GM11168 (cell line): ENCODE results near the gene ZNF592.
"Not testable (repeated sequence)": the region's sequence is repeated elsewhere in the genome, so short reads cannot be mapped to it uniquely, and the experiment has no call there.

Source experiments
- in situ Hi-C: fragments of 300-500 bp; cut with MboI; formaldehyde crosslinking; loops from one replicate; pipeline ENCODE4 v1.12.0; 2022; ENCODE audit warnings: low sequenced_read_pairs; ENCODE audit not compliant: unreplicated experiment

The ZNF592 gene, protein sequence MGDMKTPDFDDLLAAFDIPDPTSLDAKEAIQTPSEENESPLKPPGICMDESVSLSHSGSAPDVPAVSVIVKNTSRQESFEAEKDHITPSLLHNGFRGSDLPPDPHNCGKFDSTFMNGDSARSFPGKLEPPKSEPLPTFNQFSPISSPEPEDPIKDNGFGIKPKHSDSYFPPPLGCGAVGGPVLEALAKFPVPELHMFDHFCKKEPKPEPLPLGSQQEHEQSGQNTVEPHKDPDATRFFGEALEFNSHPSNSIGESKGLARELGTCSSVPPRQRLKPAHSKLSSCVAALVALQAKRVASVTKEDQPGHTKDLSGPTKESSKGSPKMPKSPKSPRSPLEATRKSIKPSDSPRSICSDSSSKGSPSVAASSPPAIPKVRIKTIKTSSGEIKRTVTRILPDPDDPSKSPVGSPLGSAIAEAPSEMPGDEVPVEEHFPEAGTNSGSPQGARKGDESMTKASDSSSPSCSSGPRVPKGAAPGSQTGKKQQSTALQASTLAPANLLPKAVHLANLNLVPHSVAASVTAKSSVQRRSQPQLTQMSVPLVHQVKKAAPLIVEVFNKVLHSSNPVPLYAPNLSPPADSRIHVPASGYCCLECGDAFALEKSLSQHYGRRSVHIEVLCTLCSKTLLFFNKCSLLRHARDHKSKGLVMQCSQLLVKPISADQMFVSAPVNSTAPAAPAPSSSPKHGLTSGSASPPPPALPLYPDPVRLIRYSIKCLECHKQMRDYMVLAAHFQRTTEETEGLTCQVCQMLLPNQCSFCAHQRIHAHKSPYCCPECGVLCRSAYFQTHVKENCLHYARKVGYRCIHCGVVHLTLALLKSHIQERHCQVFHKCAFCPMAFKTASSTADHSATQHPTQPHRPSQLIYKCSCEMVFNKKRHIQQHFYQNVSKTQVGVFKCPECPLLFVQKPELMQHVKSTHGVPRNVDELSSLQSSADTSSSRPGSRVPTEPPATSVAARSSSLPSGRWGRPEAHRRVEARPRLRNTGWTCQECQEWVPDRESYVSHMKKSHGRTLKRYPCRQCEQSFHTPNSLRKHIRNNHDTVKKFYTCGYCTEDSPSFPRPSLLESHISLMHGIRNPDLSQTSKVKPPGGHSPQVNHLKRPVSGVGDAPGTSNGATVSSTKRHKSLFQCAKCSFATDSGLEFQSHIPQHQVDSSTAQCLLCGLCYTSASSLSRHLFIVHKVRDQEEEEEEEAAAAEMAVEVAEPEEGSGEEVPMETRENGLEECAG (N-terminal part only)

DNA sequence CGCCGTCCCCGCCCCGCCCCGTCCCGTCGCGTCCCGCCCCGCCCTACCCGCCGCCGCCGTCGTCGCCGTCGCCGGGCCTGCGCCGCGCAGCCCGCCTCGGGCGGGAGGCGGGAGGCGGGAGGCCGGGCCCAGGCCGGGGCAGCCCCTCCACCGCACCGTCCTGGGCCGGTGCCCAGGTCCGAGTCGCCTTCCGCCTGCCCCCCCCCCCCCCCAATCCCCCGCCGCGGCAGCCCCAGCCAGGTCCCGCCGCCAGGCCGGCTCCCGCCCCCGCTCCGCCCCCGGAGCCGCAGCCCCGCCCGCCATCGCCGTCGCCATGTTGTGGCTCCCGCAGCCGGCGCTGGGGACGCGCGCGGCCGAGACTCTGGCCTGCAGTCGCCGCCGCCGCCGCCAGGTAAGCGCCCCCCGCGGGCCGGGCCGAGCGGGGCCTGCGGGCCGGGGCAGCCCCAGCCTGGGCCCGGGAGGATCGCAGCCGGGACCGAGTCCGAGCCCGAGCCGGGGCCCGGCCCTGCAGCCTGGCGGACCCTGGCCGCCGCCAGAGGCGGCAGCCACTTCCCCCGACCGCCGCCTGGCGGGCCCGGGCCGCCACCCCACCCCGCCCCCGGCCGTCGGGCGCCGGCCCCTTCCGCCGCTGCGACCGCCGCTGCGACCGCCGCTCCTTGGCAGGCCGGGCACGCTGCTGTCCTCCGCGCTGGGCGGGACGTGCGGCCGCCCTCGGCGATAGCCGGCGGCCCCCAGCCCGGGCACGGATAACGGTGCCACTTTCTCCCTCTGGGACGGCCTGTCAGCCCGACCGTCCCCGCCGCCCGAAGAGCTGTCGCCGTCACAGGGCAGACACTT is at the start of gene ZNF592:
ZNF592 (plus strand) TSS at position 319 of the 837 bp plus-strand sequence. CDS start 34,084 bp downstream, outside the sequence.
- in situ Hi-C loops, result no loop called here

DNA sequence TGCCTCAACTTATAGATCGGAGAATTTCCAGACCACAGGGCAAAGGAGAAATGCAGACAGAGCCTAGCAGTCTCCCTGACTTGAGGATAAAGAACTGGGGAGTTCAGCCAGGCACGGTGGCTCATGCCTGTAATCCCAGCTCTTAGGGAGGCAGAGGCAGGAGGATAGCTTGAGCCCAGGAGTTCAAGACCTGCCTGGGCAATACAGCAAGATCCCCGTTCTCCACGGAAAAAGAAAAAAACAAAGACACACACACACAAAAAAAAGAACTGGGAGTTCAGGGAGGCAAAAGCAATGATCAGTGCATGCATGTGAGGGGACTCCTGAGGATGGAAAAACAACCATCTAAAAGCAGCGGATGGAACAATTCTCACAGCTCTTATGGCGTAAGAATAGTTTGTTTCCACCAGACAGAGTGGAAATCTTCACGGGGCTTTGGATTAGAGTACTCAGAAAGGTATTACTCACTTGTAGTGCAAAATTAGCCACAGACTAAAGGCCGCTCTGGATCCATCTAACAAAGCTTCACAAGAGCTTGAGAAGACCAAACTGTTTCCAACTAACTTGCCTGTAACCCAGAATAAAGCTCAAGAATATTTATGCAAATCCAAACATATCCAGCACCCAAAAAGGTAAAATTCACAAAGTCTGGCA is 48.7 kb upstream of the ZNF592 start:
- in situ Hi-C loops, result no loop called here

DNA sequence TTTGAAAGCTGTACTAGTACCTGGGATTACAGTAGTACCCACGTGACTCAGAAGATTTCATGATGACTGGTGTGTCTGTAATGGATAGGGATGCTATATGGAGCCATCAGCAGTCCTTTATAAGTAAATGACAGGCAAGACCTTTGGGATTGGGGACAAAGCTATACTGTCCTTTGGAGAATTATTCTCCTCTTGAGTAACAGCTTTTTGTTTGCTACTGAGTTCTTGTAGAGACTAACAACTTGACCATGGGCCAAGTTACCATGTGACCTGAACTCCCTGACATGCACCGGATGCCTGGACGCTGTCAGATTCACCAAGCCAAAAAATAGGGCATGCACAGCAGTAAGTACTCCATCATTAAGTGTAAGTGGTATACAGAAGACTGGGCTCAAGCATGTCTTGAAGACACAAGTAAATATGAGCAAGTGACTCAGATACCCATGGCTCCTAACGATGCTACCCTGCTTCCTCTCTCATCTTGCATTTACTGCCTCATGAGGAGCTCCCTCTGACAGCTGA is 45.4 kb upstream of the ZNF592 start:
- in situ Hi-C loops, result no loop called here

DNA sequence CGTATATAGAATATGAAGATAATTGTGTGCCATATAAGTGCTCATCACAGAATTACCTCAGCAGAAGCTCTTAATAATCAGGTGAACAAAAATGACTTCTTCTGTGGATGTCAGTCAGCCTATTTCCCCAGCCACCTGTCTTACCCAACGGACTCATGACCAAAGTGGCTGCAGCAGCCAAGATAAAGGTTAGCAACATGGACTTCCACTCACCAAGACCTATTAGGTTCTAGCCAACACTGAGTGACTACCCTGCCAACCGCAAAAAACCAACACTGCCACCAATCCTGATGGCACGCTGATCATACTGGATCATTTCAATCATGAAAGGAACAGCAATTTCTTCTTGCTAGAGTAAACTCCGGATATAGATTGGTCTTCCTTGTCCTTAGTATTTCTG is 44.6 kb upstream of the ZNF592 start:
- in situ Hi-C loops, result no loop called here

DNA sequence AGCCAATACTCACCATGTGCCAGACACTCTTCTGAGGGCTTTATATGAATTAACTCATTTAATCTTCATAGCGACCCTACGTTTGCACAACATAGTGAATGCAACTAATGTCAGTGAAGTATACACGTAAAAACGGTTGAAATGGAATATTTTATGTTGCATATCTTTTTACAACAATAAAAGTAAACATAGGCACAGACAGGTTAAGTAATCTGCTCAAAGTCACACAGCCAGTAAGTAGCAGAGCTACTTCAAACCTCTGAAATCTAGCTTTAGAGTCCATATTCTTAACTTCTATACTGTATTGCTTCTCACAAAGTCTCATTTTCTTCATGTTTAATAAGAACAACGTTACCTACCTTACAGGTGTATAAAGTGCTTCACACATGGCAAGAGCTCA is 34.0 kb upstream of the ZNF592 start:
- in situ Hi-C loops, result no loop called here

DNA sequence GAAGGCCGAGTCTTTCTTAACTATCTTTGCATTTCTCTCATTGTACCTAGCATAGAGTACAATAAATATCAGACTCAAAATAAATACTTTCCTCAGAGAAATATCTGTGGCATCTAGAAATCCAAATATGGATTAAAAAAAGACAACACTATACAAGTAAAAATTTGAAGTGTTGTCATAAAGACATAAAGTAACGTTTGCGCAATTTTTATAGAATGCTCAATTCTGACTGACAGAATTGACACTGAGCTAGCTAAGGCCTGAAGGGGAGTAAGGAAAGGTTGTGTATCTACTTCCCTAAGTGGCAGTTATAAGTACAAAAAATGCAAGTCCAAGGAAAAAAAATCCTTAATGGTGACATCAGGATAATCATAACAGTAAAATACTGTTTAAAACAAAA is 33.6 kb upstream of the ZNF592 start:
- in situ Hi-C loops, result no loop called here

DNA sequence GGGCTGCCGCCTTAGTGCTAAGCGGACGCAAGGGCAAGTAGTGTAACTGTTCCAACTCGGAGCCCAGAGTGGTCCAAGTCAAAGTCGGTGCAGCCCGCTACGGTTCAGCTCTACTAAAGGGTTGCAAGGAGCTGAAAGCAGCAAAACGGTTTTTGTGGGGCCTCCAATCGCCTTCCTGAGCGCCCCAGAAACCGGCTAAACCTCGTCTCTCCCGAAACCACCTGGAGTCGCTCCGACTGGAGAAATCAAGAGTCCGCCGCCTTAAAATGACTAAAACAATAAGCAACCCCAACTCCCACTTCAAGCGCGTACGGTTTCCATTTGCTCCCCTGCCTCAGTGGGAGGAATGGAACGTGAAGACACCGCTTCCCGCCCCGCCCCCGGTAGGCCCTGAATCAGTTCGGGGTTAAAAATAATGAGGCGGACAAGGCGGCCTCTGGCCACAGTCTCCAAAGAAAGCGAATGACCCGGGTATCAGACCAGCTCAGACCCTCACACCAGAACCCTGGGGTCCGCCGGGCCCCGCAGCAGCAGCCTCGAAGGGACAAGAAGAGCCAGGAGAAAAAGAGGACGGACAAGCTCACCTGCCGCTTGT is 32.9 kb upstream of the ZNF592 start:
- in situ Hi-C loops, result no loop called here

DNA sequence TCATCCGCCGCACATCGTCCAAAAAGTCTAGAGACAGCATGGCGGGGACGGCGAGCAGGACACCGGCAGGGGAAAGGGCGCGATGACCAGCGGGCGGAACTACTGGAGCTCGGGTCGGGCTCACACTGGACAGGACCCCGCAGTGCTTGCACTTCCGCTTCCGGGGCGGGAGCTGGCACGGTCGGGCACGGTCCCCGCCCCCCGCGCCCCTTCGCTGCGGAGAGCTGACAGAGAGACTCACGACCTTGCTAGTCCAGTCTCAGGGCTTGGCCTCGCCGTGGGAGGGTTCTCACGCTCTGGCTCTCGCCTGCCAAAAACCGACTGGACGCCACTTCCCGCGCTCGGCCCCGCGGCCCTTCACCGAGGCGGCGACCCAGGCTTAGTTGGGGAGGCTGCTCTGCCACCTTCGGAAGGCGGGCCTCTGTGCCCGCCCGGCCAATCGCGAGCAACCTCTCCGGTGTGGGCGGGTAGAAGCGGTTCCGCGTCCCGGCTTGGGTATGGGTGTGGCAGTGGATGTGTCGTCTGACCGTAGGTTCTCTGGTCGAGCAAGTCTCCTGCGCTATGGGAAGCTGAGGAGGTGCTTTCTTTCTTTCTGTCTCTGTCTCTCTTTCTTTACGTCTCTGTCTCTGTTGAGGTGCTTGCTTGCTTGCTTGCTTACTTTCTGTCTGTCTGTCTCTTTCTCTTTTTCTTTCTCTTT is 32.2 kb upstream of the ZNF592 start, which contains the start of gene SEC11A:
SEC11A (minus strand) TSS at position 104 of the 697 bp plus-strand sequence; CDS start at position 40, 64 bp downstream.
- in situ Hi-C loops, result no loop called here

DNA sequence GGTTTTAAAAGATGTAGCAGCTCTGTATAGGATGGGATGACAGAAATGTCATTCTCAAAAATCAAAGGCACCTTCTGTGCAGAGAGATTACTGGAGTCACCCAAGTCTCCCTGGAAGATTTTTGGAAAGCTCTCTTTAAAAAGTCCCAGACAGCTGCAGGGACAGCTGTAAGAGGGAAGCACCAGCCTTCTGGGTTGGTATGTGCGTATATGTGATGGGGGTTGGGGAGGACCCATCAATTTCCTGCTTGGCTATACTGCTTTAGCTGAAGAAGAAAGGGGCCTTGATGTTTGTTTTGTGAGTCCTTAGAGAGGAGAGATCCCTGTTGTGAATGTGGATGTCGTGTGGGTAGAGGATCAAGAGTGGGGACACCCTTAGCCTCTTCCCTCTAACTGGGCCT is 27.0 kb upstream of the ZNF592 start:
- in situ Hi-C loops, result no loop called here

DNA sequence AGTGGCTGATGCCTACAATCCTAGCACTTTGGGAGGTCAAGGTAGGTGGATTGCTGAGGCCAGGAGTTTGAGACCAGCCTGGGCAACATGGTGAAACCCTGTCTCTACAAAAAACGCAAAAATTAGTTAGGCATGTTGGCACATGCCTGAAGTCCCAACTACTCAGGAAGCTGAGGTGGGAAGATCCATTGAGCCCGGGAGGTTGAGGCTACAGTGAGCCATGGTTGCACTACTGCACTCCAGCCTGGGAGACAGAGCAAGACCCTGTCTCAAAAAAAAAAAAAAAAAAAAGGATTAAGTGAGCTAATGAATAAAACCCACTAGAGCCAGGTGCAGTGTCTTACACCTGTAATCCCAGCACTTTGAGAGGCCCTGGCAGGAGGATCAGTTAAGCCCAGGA is 25.8 kb upstream of the ZNF592 start:
- in situ Hi-C loops, result no loop called here

DNA sequence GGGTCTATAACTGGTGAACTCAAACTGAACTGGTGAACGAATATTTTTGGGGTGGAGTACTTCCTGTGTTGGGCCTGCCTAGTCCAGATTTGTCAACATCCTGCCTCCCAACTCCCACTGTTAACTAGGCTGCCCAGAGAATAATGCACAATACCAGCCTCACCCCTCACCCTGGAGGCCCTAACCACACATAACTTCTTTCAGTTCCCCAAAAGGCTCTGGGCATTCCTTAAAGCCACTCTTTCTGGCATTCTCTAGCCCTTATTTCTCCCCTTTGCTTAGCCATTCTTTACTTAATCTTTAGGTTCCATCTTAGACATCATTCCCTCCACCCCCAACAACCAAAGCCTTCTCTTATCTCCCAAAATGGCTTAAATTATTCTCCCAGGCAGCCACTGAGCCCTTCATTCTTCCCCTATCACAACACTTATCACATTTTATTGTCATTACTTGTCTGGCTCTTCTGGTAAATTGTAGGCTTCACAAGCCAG is 23.3 kb upstream of the ZNF592 start:
- in situ Hi-C loops, result no loop called here

DNA sequence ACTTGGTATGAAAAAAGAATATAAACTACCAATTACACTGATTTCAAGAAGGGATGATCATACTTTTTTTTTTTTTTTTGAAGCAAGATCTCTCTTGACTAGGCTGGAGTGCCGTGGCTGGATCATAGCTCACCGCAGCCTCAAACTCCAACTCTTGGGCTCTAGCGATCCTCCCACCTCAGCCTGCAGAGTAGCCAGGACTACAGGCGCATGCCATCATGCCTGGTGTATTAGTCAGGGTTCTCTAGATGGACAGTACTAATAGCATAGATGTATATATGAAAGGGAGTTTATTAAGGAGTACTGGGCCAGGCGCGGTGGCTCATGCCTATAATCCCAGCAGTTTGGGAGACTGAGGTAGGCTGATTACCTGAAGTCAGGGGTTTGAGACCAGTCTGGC is 21.0 kb upstream of the ZNF592 start:
- in situ Hi-C loops, result no loop called here

DNA sequence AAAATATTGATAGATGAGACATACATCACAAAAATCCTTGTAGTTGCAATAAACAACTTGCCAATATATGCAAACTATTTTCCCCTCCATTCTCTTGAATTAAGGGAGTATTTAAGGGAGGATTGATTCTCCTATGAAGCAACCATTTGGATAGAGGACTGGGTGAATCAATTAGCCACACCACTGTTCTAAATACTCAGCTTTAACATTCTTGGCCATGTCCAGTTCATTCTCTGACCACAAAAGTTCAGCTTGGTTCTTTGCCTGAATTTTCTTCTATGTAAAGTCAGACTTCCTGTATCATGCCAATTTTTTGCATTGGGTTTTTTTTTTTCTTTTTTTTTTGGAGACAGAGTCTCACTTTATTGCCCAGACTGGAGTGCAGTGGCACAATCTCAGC is 16.6 kb upstream of the ZNF592 start:
- in situ Hi-C loops, result no loop called here

DNA sequence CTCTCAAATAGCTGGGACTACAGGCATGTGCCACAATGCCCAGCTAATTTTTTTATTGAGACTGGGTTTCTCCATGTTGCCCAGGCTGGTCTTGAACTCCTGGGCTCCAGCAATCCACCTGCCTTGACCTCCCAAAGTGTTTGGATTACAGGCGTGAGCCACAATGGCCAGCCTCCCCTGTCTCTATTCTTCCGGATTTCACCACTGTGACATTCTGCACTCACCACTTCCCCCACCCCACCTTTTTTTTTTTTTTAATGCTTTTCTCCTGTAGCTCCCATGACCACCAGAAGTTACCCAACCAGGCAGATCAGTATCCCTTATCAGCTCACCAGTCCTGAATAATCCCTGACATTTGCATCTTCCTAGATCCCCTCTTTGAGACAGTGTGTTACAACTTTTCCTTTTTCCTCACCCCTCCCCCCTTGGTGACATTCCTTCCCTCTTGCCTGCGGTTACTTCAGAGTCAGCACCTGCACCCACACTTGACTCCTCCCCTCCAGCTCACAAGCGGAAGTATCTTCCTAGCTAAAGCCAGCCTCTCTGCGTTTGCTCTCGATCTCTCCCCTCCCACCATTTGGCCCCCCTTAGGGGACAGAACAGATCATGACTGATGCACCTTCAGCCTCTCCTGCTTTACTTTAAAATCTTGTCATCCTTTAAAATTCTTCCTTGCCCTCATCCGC is 13.5 kb upstream of the ZNF592 start:
- in situ Hi-C loops, result no loop called here

DNA sequence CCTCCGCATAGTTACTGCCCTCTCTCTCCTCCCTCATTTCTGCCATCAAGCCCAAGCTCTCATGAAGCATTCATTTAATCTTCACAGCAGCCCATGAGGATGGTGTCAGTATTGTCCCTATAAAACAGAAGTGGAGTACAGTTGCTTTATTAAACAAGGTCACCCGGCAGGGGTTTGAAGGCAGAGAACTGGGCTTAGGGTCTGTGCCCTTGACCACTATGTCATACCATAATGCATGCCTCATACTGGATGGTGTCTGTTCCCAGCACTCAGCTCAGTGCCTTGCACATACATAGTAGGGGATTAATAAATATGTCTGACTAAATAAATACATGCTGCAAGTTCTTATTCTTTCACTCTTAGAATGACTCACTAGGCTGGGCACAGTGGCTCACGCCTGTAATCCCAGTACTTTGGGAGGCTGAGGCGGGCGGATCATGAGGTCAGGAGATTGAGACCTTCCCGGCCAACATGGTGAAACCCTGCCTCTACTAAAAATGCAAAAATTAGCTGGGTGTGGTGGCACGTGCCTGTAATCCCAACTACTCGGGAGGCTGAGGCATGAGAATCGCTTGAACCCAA is 12.8 kb upstream of the ZNF592 start:
- in situ Hi-C loops, result not testable (repeated sequence)

DNA sequence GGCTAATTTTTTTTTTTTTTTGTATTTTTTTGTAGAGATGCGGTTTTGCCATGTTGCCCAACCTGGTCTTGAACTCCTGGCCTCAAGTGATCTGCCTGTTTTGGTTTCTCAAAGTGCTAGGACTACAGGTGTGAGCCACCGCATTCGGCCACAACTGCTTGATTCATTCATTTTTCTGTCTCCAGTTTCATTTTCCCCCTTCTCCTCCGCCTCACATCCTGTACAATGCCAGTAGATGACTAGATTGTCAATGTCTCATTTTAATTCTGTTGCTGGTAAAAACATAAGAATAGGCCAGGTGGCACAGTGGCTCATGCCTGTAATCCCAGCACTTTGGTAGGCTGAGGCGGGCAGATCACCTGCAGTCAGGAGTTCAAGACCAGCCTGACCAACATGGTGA is 12.0 kb upstream of the ZNF592 start:
- in situ Hi-C loops, result no loop called here

DNA sequence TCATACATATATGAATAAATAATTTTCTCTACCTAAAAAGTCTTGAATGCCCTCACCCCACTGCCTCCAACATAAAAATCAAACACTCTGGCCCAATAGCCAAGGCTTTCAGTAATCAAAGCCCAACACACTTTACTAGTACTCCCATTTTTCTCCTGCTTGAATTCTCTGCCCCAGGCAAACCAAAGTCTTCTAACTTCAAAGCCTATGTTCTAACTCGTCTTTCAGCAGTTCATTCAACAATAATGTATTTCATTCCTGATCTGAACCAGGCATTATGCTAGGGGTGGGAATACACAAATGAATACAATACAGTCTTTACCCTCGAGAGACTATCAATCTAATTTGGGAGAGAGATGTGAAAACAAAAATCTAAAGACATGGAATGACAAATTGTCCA is 11.4 kb upstream of the ZNF592 start:
- in situ Hi-C loops, result no loop called here
